GM12878 (cell line): ENCODE measurements around the gene POLE3. TPM values are rescaled to one million over a fixed set of nuclear protein-coding genes. Genes with fewer than 3 reads are reported as not detected.

Experiments used
- CBX3 ChIP-seq: fragments of 200-600 bp; sonication (generic); IDR thresholded peaks from 2 replicates; pipeline ENCODE4 v1.6.1; 2016; ENCODE audit warnings: low read depth, borderline replicate concordance
- CHD2 ChIP-seq: IDR thresholded peaks from 2 replicates; pipeline ENCODE4 v1.6.1; 2011; ENCODE audit warnings: low read depth, low read length, improper control_type of control experiment, borderline replicate concordance
- E2F8 ChIP-seq: fragments of 450-650 bp; IDR thresholded peaks from 2 replicates; pipeline ENCODE4 v1.6.1; 2018; ENCODE audit warnings: mild to moderate bottlenecking, low read depth, moderate library complexity; ENCODE audit not compliant: partially characterized antibody
- GATAD2B ChIP-seq: fragments of 450-650 bp; conservative IDR thresholded peaks from 2 replicates; pipeline ENCODE4 v1.6.1; 2017; ENCODE audit warnings: low read depth, mild to moderate bottlenecking, moderate library complexity
- IKZF1 ChIP-seq: fragments of 450-650 bp; conservative IDR thresholded peaks from 2 replicates; pipeline ENCODE4 v1.6.1; 2017; ENCODE audit warnings: antibody characterized with exemption, mild to moderate bottlenecking
- KDM1A ChIP-seq: fragments of 200-600 bp; sonication (generic); IDR thresholded peaks from 2 replicates; pipeline ENCODE4 v1.6.1; 2016; ENCODE audit warnings: borderline replicate concordance
- NBN ChIP-seq: fragments of 450-650 bp; IDR thresholded peaks from 2 replicates; pipeline ENCODE4 v1.6.1; 2016
- NKRF ChIP-seq: fragments of 450-650 bp; conservative IDR thresholded peaks from 2 replicates; pipeline ENCODE4 v1.6.1; 2017; ENCODE audit warnings: mild to moderate bottlenecking, moderate library complexity
- NRF1 ChIP-seq: conservative IDR thresholded peaks from 2 replicates; pipeline ENCODE4 v1.6.1; 2011; ENCODE audit warnings: mild to moderate bottlenecking, low read depth, low read length, improper control_type of control experiment
- POLR2A ChIP-seq: IDR thresholded peaks from 2 replicates; pipeline ENCODE4 v1.6.1; 2011; ENCODE audit warnings: low read depth, mild to moderate bottlenecking, low read length
- POLR2AphosphoS2 ChIP-seq: IDR thresholded peaks from 2 replicates; pipeline ENCODE4 v1.6.1; 2011; ENCODE audit warnings: low read depth, mild to moderate bottlenecking, low read length, improper control_type of control experiment, moderate library complexity
- POU2F2 ChIP-seq: IDR thresholded peaks from 3 replicates; pipeline ENCODE4 v1.6.1; 2011; ENCODE audit warnings: low read depth, mild to moderate bottlenecking, low read length, borderline replicate concordance
- RUNX3 ChIP-seq: IDR thresholded peaks from 2 replicates; pipeline ENCODE4 v1.6.1; 2012; ENCODE audit warnings: low read length, inconsistent platforms
- SUZ12 ChIP-seq: fragments of 200-600 bp; sonication (generic); IDR thresholded peaks from one replicate; pipeline ENCODE4 v1.6.1; 2018; ENCODE audit warnings: antibody characterized with exemption, mild to moderate bottlenecking; ENCODE audit not compliant: unreplicated experiment
- TAF1 ChIP-seq: IDR thresholded peaks from 2 replicates; pipeline ENCODE4 v1.6.1; 2011; ENCODE audit warnings: mild to moderate bottlenecking, low read depth, low read length, borderline replicate concordance
- TCF3 ChIP-seq: IDR thresholded peaks from 2 replicates; pipeline ENCODE4 v1.6.1; 2012; ENCODE audit warnings: low read depth, mild to moderate bottlenecking, low read length, borderline replicate concordance; ENCODE audit not compliant: insufficient read depth
- ZNF217 ChIP-seq: fragments of 450-650 bp; IDR thresholded peaks from 2 replicates; pipeline ENCODE4 v1.6.1; 2017; ENCODE audit warnings: antibody characterized with exemption, mild to moderate bottlenecking
- polyA plus RNA-seq, 11 experiments: library from polyadenylated mRNA; depleted of rRNA in 4 of 11; unstranded in 6 of 11; stranded (reverse) in 5 of 11; fragments of >200 nt; fragmentation: Nextera tagmentation in 4 of 11; fragmentation: Illumina TruSeq in 1 of 11; extraction: Ambion mirVana in 4 of 11; extraction: Trizol in 1 of 11; gene quantifications; 1 replicate in 1 of 11; 2 replicates in 10 of 11; pipeline versions ENCODE4 v1.2.1 to v1.2.3, GENCODE V29; 2011 to 2016; ENCODE audit warnings: inconsistent platforms in 2 of 11, missing spikeins in 2 of 11, low read depth in 1 of 11
- total RNA-seq, 4 experiments: library from RNA; depleted of rRNA in 3 of 4; stranded (reverse); fragments of >200 nt in 3 of 4; fragmentation: Illumina TruSeq in 1 of 4; extraction: Trizol in 1 of 4; gene quantifications; 2 replicates each; pipeline versions ENCODE4 v1.2.1 to v1.2.3, GENCODE V29; 2013 to 2021
- TF ChIP-seq, protein P1 (sequence below): IDR thresholded peaks from 2 replicates; pipeline ENCODE4 v1.6.1; 2011; ENCODE audit warnings: low read depth, low read length, improper control_type of control experiment, borderline replicate concordance

Gene POLE3
- total and polyA plus RNA-seq, 10 of the 15 experiments (the other 5 are each of a cell fraction or from before 2014, with no cell fraction given): 40.8 to 116 (median 80.2) TPM

GRCh38 chr9:113376634-113377567 is 33.6 kb downstream of the POLE3 start, which contains the start of gene HDHD3 (continued):
- TF ChIP-seq NKRF (peak; percentile 65; the same call in 1 of the 2 replicates), POLR2AphosphoS2 (0 out of 2 replicates have a peak, but pooled peaks have one; percentile 27), CHD2 (0 out of 2 replicates have a peak, but pooled peaks have one; percentile 28), ZNF217 (peak; percentile 27; the same call in 1 of the 2 replicates), TCF3 (0 out of 2 replicates have a peak, but pooled peaks have one; percentile 30), GATAD2B (peak; percentile 54), NRF1 (peak; percentile 83), KDM1A (no peak), POU2F2 (peak; percentile 38; the same call in 1 of the 3 replicates), CBX3 (no peak), SUZ12 (no peak), IKZF1 (peak; percentile 75), POLR2A (peak; percentile 87), E2F8 (no peak), TAF1 (peak; percentile 49; the same call in 1 of the 2 replicates), RUNX3 (0 out of 2 replicates have a peak, but pooled peaks have one; percentile 28), NBN (peak; percentile 67; the same call in 1 of the 2 replicates)
- TF ChIP-seq, protein P1, sequence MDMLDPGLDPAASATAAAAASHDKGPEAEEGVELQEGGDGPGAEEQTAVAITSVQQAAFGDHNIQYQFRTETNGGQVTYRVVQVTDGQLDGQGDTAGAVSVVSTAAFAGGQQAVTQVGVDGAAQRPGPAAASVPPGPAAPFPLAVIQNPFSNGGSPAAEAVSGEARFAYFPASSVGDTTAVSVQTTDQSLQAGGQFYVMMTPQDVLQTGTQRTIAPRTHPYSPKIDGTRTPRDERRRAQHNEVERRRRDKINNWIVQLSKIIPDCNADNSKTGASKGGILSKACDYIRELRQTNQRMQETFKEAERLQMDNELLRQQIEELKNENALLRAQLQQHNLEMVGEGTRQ: no peak
- TF ChIP-seq, all 136 proteins: peak for 21
